NOMO-1 treated with dmso at 0.1 percent for 144 hours (cell line): Measurements from ENCODE around the gene UPF1.

Experiments used
- DNase-seq: peaks from one replicate; lab custom pipeline; 2025; ENCODE audit not compliant: unreplicated experiment; lab: John Stamatoyannopoulos, UW

UPF1 gene

DNA sequence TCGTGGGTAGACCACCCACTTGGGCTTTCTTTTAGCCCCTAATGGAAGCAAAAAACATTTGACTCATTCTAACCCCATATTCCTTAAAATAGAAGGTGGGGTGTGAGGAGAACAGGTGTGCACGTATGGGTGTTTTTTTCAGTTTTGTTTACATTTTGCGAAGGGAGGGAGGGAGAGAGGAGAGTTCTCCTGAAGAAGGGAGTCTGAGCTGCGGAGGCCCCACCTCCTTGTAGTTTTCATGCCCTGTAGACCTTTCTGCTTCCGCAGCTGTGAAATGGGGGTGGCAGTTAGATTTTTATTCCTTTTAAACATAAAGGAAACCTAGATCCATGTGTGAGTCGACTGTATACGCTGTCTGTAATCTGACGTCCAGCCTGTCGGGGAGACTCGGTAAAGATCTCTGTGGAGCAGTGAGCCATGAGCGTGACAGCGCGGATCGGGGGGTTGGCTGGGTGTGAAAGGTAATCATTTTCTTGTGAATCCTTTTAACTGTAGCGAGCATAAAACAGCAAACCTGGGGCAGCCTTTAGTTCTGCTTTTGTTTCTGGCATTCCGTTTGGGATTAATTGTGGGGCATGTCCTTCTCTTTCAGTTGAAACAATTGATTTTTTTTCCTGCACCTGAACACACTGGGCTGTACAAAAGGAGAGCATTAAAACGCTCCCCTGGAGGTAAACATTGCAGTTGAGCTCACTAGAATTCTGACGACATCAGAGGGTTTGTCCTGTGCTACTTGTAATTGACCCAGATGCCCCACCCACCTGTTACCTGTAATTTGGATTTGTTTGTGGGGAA, 2.3 kb downstream of the UPF1 start:
- DNase-seq = no peak

- DNase-seq = no peak
Measured at GRCh38 chr19:18834644-18834984, 2.9 kb downstream of the UPF1 start.

DNA sequence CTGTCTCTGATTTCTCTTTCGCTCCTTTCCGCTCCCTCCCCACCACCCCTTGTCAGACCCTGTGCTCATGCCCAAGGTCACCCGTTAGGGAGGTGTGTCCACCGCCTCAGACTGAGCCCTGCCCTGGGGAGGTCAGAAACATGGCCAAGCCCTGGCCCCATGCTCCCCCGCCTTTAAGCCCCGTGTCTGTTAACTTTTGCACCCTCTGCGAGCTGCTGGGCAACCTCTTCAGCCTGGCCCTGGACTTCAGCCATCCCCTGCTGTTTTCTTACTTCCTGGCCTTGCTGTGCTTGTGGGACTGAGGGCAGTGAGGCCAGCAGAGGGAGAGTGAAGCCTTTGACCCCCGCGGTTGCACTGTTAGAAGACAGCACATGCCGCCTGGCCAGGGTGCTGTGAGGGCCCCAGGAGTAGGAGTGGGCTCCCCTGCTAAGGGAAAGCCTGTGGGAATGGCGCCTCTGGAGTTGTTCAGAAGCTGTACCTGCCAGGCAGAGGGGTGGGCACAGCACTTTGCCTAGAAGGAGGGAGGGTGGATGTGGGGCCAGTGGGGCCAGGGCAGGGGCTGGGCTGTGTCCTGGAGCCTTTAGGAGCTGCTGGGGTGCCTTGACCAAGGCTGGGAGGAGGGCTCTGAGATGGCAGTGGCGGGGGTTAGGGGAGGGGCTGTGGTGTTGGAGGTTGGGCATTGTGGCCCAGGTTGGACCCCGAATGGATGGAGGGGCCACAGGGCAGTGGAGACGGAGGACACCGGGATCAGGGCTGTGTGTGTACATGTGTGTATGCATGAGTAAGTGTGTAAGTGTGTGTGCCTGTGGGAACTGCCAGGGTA, 7.9 kb downstream of the UPF1 start:
- no peak for DNase-seq

- no peak for DNase-seq
Measured at GRCh38 chr19:18840288-18841267, 8.8 kb downstream of the UPF1 start.

- no peak for DNase-seq
Measured at GRCh38 chr19:18841400-18841799, 9.6 kb downstream of the UPF1 start.

DNA sequence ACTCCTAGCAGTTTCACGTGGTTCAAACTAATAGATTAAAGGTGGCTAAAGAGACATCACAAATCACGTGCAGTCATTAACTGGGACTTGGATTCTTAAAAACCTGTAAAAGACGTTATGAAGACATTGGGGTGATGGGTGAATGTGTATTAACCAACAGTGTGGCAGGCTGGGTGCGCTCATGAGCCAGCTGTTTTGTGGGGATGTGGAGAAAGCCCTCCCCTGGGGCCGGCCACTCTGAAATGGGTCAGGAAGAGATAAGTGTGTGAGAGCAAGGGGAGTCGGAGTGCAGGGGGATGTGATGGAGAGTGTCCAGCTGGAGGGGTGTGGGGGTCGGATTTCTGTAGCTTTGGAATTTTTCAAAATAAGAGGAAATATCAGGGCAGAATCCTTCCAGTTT, 10.4 kb downstream of the UPF1 start:
- no peak for DNase-seq

DNA sequence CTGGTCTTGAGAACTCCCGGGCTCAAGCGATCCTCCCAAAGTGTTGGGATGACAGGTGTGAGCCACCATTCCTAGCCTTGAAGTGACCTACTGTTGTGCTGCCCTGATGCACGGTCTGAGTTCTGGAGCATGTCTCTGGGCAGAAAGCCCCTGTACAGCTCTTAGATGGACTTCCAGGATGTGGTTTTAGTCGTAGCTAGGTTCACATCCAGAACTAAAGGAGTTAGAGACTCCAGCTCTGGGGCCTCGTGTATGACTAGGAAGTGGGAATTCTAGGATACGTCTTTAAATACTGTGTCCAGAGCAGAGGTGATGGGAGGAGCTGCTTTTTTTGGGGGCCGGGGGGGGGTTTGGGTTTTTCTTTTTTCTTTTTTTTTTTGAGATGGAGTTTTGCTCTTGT, 12.2 kb downstream of the UPF1 start:
- DNase-seq = no peak

DNA sequence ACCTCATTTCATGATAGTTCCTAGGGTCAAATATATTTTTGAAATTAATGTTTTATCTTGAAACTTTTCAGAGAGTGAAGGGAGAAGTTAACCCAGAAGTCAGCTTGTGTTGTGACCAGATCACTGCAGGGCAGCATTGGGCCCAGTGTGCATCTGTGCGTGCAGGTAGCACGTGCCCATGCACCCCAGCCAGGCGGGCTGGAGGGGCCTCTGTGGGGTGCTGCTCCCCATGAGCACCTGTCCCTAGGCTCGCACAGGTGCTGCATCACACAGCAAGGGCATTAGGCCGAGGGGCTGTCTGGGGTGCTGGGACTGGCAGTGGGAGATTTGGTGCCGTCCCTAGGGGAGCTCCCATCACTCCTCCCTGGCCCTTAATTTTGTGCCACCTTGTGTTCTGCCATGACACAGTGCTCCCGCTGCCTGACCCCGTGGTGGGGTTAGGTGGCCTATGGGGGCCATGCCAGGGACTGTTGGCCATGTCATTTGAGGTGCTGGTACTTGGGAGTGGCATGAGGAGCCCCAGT, 13.1 kb downstream of the UPF1 start:
- no peak for DNase-seq

- no peak for DNase-seq
Measured at GRCh38 chr19:18845961-18846360, 14.2 kb downstream of the UPF1 start.

GRCh38 chr19:18846862-18847548, 15.2 kb downstream of the UPF1 start:
- DNase-seq = peak; percentile 50

GRCh38 chr19:18847549-18848463, 16.0 kb downstream of the UPF1 start:
- no peak for DNase-seq

- DNase-seq = peak; percentile 53
Measured at GRCh38 chr19:18848878-18849661, 17.3 kb downstream of the UPF1 start.

- no peak for DNase-seq
Measured at GRCh38 chr19:18849838-18850400, 18.2 kb downstream of the UPF1 start.

- no peak for DNase-seq
Measured at GRCh38 chr19:18850471-18851375, 19.0 kb downstream of the UPF1 start.

GRCh38 chr19:18851673-18852325, 20.0 kb downstream of the UPF1 start:
- no peak for DNase-seq

- no peak for DNase-seq
Measured at GRCh38 chr19:18852648-18853047, 20.9 kb downstream of the UPF1 start.
